NCI-H1694 treated with DMSO at 0.1 percent for 48 hours (cell line): ENCODE data around the gene REPS2.
"Not testable (repeated sequence)": the region's sequence is repeated elsewhere in the genome, so short reads cannot be mapped to it uniquely, and the experiment has no call there.

Source experiments
- DNase-seq: peaks from one replicate; lab custom pipeline; 2025; lab: John Stamatoyannopoulos, UW

REPS2 gene

GRCh38 chrX:16964976-16965375 is 18.5 kb downstream of the REPS2 start:
- DNase-seq, result not testable (repeated sequence)

- no peak for DNase-seq
Observed at GRCh38 chrX:16966752-16967448, 20.4 kb downstream of the REPS2 start.

- DNase-seq, result not testable (repeated sequence)
Observed at GRCh38 chrX:16968753-16969152, 22.3 kb downstream of the REPS2 start.

GRCh38 chrX:16970977-16971376 is 24.5 kb downstream of the REPS2 start:
- DNase-seq, result no peak

- no peak for DNase-seq
Observed at GRCh38 chrX:16971694-16972093, 25.2 kb downstream of the REPS2 start.

- DNase-seq, result no peak
Observed at GRCh38 chrX:16975233-16975632, 28.8 kb downstream of the REPS2 start.

GRCh38 chrX:16977771-16978170 is 31.3 kb downstream of the REPS2 start:
- no peak for DNase-seq

- no peak for DNase-seq
Observed at GRCh38 chrX:16978193-16978984, 31.9 kb downstream of the REPS2 start.

GRCh38 chrX:16979226-16979625 is 32.8 kb downstream of the REPS2 start:
- DNase-seq, result no peak

- no peak for DNase-seq
Observed at GRCh38 chrX:16981209-16981608, 34.8 kb downstream of the REPS2 start.

- DNase-seq, result no peak
Observed at GRCh38 chrX:16981980-16982379, 35.5 kb downstream of the REPS2 start.

GRCh38 chrX:16983051-16983450 is 36.6 kb downstream of the REPS2 start:
- no peak for DNase-seq

- DNase-seq, result no peak
Observed at GRCh38 chrX:16985286-16985685, 38.8 kb downstream of the REPS2 start.

- DNase-seq, result no peak
Observed at GRCh38 chrX:16986169-16986568, 39.7 kb downstream of the REPS2 start.

GRCh38 chrX:16989750-16990149 is 43.3 kb downstream of the REPS2 start:
- DNase-seq, result no peak

GRCh38 chrX:16990839-16991238 is 44.4 kb downstream of the REPS2 start:
- DNase-seq, result no peak

- DNase-seq, result no peak
Observed at GRCh38 chrX:16992445-16992844, 46.0 kb downstream of the REPS2 start.

GRCh38 chrX:16992951-16993350 is 46.5 kb downstream of the REPS2 start:
- DNase-seq, result no peak

GRCh38 chrX:16993791-16994318 is 47.4 kb downstream of the REPS2 start:
- no peak for DNase-seq

- DNase-seq, result no peak
Observed at GRCh38 chrX:16994736-16995135, 48.3 kb downstream of the REPS2 start.

- no peak for DNase-seq
Observed at GRCh38 chrX:16997313-16997712, 50.9 kb downstream of the REPS2 start.

GRCh38 chrX:16999275-16999674 is 52.8 kb downstream of the REPS2 start:
- DNase-seq, result no peak

GRCh38 chrX:17000751-17001150 is 54.3 kb downstream of the REPS2 start:
- no peak for DNase-seq
